ENCODE results near the gene GAD1.

- TF ChIP-seq CTCF (IDR thresholded peaks at IDR 0.05) (no peak), POLR2AphosphoS5 (IDR thresholded peaks at IDR 0.05) (no peak), POLR2A (IDR thresholded peaks at IDR 0.05) (no peak)
Measured at GRCh38 chr2:170830166-170830565, 13.5 kb downstream of the GAD1 start.

Data from transverse colon (tissue), 4 donors.